Measurements from ENCODE around the gene PITPNC1.

The PITPNC1 gene

GRCh38 chr17:67679721-67680120 lies 302.6 kb downstream of the PITPNC1 start:
- H3K4me3 ChIP-seq (IDR thresholded peaks at IDR 0.05; ENCODE audit: insufficient read depth, low read depth, low read length) = no peak overlapping the region
- H3K4me1 ChIP-seq (ENCODE audit: low read depth, poor library complexity, severe bottlenecking) = peaks cover 88% of the 10 kb centered on the region
- TF ChIP-seq CTCF (conservative IDR thresholded peaks at IDR 0.05; ENCODE audit: low read depth, low read length) = no peak
- H3K27ac ChIP-seq = peak overlapping the region; percentile 93
- peak overlapping the region; percentile 70 for H3K4me2 ChIP-seq
- H3K36me3 ChIP-seq (ENCODE audit: insufficient read depth) = no peaks in the 10 kb centered on the region
- H4K20me1 ChIP-seq (ENCODE audit: insufficient read depth) = no peaks in the 10 kb centered on the region
- H3K79me2 ChIP-seq (ENCODE audit: insufficient read depth, low read depth) = no peaks in the 10 kb centered on the region
- H2AFZ ChIP-seq (ENCODE audit: low read depth) = 0 out of 2 replicates have a peak overlapping the region, but pooled peaks have one; percentile 10
- no peaks in the 10 kb centered on the region for H3K27me3 ChIP-seq (ENCODE audit: insufficient read depth, low read depth)
- peak overlapping the region; percentile 42 for H3K9ac ChIP-seq

GRCh38 chr17:67680445-67681224 lies 303.6 kb downstream of the PITPNC1 start:
- peak overlapping the region; percentile 5 for H2AFZ ChIP-seq (ENCODE audit: low read depth)
- no peaks in the 10 kb centered on the region for H4K20me1 ChIP-seq (ENCODE audit: insufficient read depth)

GRCh38 chr17:67682196-67682595 lies 305.1 kb downstream of the PITPNC1 start:
- TF ChIP-seq CTCF (conservative IDR thresholded peaks at IDR 0.05; ENCODE audit: low read depth, low read length) = no peak
- no peaks in the 10 kb centered on the region for H3K27me3 ChIP-seq (ENCODE audit: insufficient read depth, low read depth)
- peak overlapping the region; percentile 70; the same call in 1 of the 2 replicates for H3K4me2 ChIP-seq
- no peak overlapping the region for H2AFZ ChIP-seq (ENCODE audit: low read depth)
- no peaks in the 10 kb centered on the region for H3K79me2 ChIP-seq (ENCODE audit: insufficient read depth, low read depth)
- H3K4me3 ChIP-seq (IDR thresholded peaks at IDR 0.05; ENCODE audit: insufficient read depth, low read depth, low read length) = no peak overlapping the region
- no peak overlapping the region for H3K9ac ChIP-seq
- H4K20me1 ChIP-seq (ENCODE audit: insufficient read depth) = no peaks in the 10 kb centered on the region
- peak overlapping the region; percentile 93; the same call in 1 of the 2 replicates for H3K27ac ChIP-seq
- peaks cover 84% of the 10 kb centered on the region for H3K4me1 ChIP-seq (ENCODE audit: low read depth, poor library complexity, severe bottlenecking)
- no peaks in the 10 kb centered on the region for H3K36me3 ChIP-seq (ENCODE audit: insufficient read depth)

More at GRCh38 chr17:67680445-67681224, 303.6 kb downstream of the PITPNC1 start:
- no peaks in the 10 kb centered on the region for H3K79me2 ChIP-seq (ENCODE audit: insufficient read depth, low read depth)
- peak overlapping the region; percentile 42; the same call in 1 of the 2 replicates for H3K9ac ChIP-seq
- no peaks in the 10 kb centered on the region for H3K27me3 ChIP-seq (ENCODE audit: insufficient read depth, low read depth)
- H3K27ac ChIP-seq = peak overlapping the region; percentile 93
- H3K36me3 ChIP-seq (ENCODE audit: insufficient read depth) = no peaks in the 10 kb centered on the region
- peak overlapping the region; percentile 70 for H3K4me2 ChIP-seq
- peaks cover 85% of the 10 kb centered on the region for H3K4me1 ChIP-seq (ENCODE audit: low read depth, poor library complexity, severe bottlenecking)
- no peak; the same call in 1 of the 2 replicates for TF ChIP-seq CTCF (conservative IDR thresholded peaks at IDR 0.05; ENCODE audit: low read depth, low read length)
- no peak overlapping the region for H3K4me3 ChIP-seq (IDR thresholded peaks at IDR 0.05; ENCODE audit: insufficient read depth, low read depth, low read length)

GRCh38 chr17:67685351-67685750 lies 308.3 kb downstream of the PITPNC1 start:
- Histone ChIP-seq H3K4me1 (ENCODE audit: low read depth, poor library complexity, severe bottlenecking) (peaks cover 80% of the 10 kb centered on the region), H3K4me2 (no peak overlapping the region), H2AFZ (ENCODE audit: low read depth) (no peak overlapping the region), H3K36me3 (ENCODE audit: insufficient read depth) (no peaks in the 10 kb centered on the region), H3K27ac (no peak overlapping the region), H3K79me2 (ENCODE audit: insufficient read depth, low read depth) (no peaks in the 10 kb centered on the region), H3K9ac (no peak overlapping the region), H4K20me1 (ENCODE audit: insufficient read depth) (no peaks in the 10 kb centered on the region), H3K4me3 (IDR thresholded peaks at IDR 0.05; ENCODE audit: insufficient read depth, low read depth, low read length) (no peak overlapping the region), H3K27me3 (ENCODE audit: insufficient read depth, low read depth) (no peaks in the 10 kb centered on the region)
- TF ChIP-seq CTCF (conservative IDR thresholded peaks at IDR 0.05; ENCODE audit: low read depth, low read length) = no peak
